ENCODE data around the gene CNFN.
A peak's percentile ranks its signal among the peaks of the same experiment; 100 is the strongest.
"Not testable (repeated sequence)": the region's sequence is repeated elsewhere in the genome, so short reads cannot be mapped to it uniquely, and the experiment has no call there.

CNFN gene

DNA sequence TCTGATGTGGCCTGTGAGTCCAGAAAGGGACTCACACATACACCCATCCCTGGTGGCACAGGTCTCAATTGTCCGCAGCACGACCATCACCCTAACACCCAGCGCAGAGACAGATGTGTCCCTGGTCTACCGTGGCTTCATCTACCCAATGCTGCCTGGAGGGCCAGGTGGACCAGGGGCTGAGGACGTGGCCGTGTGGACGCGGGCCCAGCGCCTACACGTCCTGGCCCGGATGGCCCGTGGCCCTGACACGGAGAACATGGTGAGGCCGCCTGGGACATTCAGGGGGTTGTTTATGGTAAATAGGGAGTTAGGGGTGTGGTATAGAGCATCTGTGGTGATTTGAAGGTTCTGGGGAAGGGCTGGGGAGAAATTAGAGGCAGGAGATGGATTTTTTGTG, 41.9 kb downstream of the CNFN start:
- DNase-seq, result no peak

DNA sequence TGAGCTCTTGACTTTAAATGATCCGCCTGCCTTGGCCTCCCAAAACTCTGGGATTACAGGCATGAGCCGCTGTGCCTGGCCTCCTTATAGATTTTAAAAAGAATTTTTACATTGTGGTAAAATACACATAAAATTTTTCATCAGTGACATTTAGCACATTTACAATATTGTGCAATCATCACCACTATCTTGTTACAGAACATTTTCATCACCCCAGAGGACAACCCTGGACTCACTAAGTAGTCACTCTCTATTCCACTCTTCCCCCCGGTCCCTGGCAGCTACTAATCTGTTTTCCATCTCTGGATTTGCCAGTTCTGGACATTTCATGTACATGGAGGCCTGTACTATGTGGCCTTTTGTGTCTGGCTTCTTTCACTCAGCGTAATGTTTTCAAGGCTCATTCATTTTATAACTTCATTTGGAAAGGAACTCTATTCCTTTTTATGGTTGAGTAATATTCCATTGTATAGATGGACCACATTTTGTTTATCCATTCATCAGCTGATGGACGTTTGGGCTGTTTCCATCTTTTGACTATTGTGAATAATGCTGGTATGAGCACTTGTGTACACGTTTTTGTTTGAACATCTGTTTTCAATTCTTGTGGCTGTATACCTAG, 44.8 kb downstream of the CNFN start:
- peak; percentile 5 for DNase-seq

GRCh38 chr19:42344336-42344893, 45.7 kb downstream of the CNFN start:
- no peak for DNase-seq

- no peak for DNase-seq
Observed at GRCh38 chr19:42343344-42344110, 46.6 kb downstream of the CNFN start.

DNA sequence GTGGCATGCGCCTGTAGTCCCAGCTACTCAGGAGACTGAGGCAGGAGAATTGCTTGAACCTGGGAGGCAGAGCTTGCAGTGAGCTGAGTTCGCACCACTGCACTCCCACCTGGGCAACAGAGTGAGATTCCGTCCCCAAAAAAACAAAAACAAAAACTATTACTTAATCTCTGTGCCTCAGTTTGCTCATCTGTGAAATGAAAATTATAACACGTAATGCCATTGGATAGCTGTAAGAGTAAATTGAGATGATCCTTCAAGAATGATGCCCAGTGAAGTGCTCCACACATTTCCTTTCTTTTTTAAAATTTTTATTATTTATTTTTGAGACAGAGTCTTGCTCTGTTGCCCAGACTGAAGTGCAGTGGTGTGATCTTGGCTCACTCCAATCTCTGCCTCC, 50.2 kb downstream of the CNFN start:
- DNase-seq, result not testable (repeated sequence)

GRCh38 chr19:42339126-42339860, 50.8 kb downstream of the CNFN start:
- not testable (repeated sequence) for DNase-seq
